ENCODE data around the gene NLRP3. TPM values are rescaled to one million over a fixed set of nuclear protein-coding genes. Genes with fewer than 3 reads are reported as not detected.

NLRP3 gene
- total RNA-seq, 1 donor = under 0.01 TPM

GRCh38 chr1:247429496-247429895 lies 13.5 kb downstream of the NLRP3 start:
- DNase-seq (ENCODE audit: low read depth) = no peak
- TF ChIP-seq CTCF (IDR thresholded peaks at IDR 0.05; ENCODE audit: insufficient read depth, low read length) = no peak
- H3K4me3 ChIP-seq (ENCODE audit: low read depth, low read length) = no peak overlapping the region

GRCh38 chr1:247430434-247430833 lies 14.5 kb downstream of the NLRP3 start:
- no peak for TF ChIP-seq CTCF (IDR thresholded peaks at IDR 0.05; ENCODE audit: insufficient read depth, low read length)
- H3K4me3 ChIP-seq (ENCODE audit: low read depth, low read length) = no peak overlapping the region
- no peak for DNase-seq (ENCODE audit: low read depth)

- no peak for TF ChIP-seq CTCF (IDR thresholded peaks at IDR 0.05; ENCODE audit: insufficient read depth, low read length)
- DNase-seq (ENCODE audit: low read depth) = no peak
- no peak overlapping the region for H3K4me3 ChIP-seq (ENCODE audit: low read depth, low read length)
Observed at GRCh38 chr1:247431643-247432042, 15.7 kb downstream of the NLRP3 start.

- no peak overlapping the region for H3K4me3 ChIP-seq (ENCODE audit: low read depth, low read length)
- DNase-seq (ENCODE audit: low read depth) = no peak
- TF ChIP-seq CTCF (IDR thresholded peaks at IDR 0.05; ENCODE audit: insufficient read depth, low read length) = no peak
Observed at GRCh38 chr1:247434005-247434404, 18.0 kb downstream of the NLRP3 start.

- H3K4me3 ChIP-seq (ENCODE audit: low read depth, low read length) = no peak overlapping the region
- TF ChIP-seq CTCF (IDR thresholded peaks at IDR 0.05; ENCODE audit: insufficient read depth, low read length) = no peak
- DNase-seq (ENCODE audit: low read depth) = no peak
Observed at GRCh38 chr1:247435030-247435758, 19.2 kb downstream of the NLRP3 start.

- no peak for DNase-seq (ENCODE audit: low read depth)
- no peak overlapping the region for H3K4me3 ChIP-seq (ENCODE audit: low read depth, low read length)
- TF ChIP-seq CTCF (IDR thresholded peaks at IDR 0.05; ENCODE audit: insufficient read depth, low read length) = no peak
Observed at GRCh38 chr1:247435759-247436147, 19.8 kb downstream of the NLRP3 start.
